HepG2 (cell line): ENCODE measurements around the gene TTC19. TPM values are rescaled to one million over a fixed set of nuclear protein-coding genes. Genes with fewer than 3 reads are reported as not detected.

Experiments used
- BORCS8-MEF2B ChIP-seq: sonication (generic); formaldehyde crosslinking; IDR thresholded peaks from 2 replicates; pipeline ENCODE4 v1.8.0; 2022; ENCODE audit warnings: mild to moderate bottlenecking, missing genetic modification reagents
- CCAR2 ChIP-seq: fragments of 200-400 bp; formaldehyde crosslinking; optimal IDR thresholded peaks from 2 replicates; pipeline ENCODE3; 2018; ENCODE audit warnings: low read depth, mild to moderate bottlenecking, low read length, moderate library complexity
- ETV6 ChIP-seq: sonication (generic); formaldehyde crosslinking; conservative IDR thresholded peaks from 2 replicates; pipeline ENCODE4 v1.4.0; 2020; ENCODE audit warnings: missing genetic modification reagents
- NCOA2 ChIP-seq: sonication (generic); formaldehyde crosslinking; IDR thresholded peaks from 2 replicates; pipeline ENCODE4 v1.8.0; 2022; ENCODE audit warnings: inconsistent platforms
- TARDBP ChIP-seq: sonication (generic); formaldehyde crosslinking; IDR thresholded peaks from 2 replicates; pipeline ENCODE4 v1.8.0; 2022; ENCODE audit warnings: mild to moderate bottlenecking, missing genetic modification reagents
- ZNF260 ChIP-seq: sonication (generic); formaldehyde crosslinking; IDR thresholded peaks from 2 replicates; pipeline ENCODE4 v1.4.0; 2020; ENCODE audit warnings: missing genetic modification reagents, low read depth, mild to moderate bottlenecking, borderline replicate concordance
- ZNF331 ChIP-seq: sonication (generic); formaldehyde crosslinking; IDR thresholded peaks from 2 replicates; pipeline ENCODE4 v1.4.0; 2020; ENCODE audit warnings: missing genetic modification reagents
- ZNF570 ChIP-seq: sonication (generic); formaldehyde crosslinking; IDR thresholded peaks from 2 replicates; pipeline ENCODE4 v1.4.0; 2020; ENCODE audit warnings: mild to moderate bottlenecking, missing genetic modification reagents, borderline replicate concordance
- ZSCAN29 ChIP-seq: sonication (generic); formaldehyde crosslinking; conservative IDR thresholded peaks from 2 replicates; pipeline ENCODE4 v1.4.0; 2020; ENCODE audit warnings: mild to moderate bottlenecking, missing genetic modification reagents
- polyA plus RNA-seq, 8 experiments: library from polyadenylated mRNA; depleted of rRNA in 3 of 8; stranded (reverse) in 7 of 8; unstranded in 1 of 8; fragments of >200 nt; fragmentation: Illumina TruSeq in 4 of 8; extraction: Trizol in 4 of 8; gene quantifications; 2 replicates each; pipeline versions ENCODE4 v1.2.1 to v1.2.3, GENCODE V29; 2011 to 2016; ENCODE audit warnings: low read depth in 4 of 8, missing spikeins in 1 of 8, mixed read lengths in 1 of 8; ENCODE audit not compliant: insufficient read depth in 1 of 8
- total RNA-seq, 5 experiments: library from RNA; depleted of rRNA; stranded (reverse); fragments of >200 nt; fragmentation: Illumina TruSeq; extraction: Trizol; gene quantifications; 2 replicates each; pipeline ENCODE4 v1.2.3, GENCODE V29; 2016; ENCODE audit warnings: low read depth in 1 of 5
- TF ChIP-seq, protein P1 (sequence below): sonication (generic); formaldehyde crosslinking; IDR thresholded peaks from 2 replicates; pipeline ENCODE4 v1.5.0; 2020; ENCODE audit warnings: mild to moderate bottlenecking, missing genetic modification reagents
- TF ChIP-seq, protein P2 (sequence below): sonication (generic); formaldehyde crosslinking; IDR thresholded peaks from 2 replicates; pipeline ENCODE4 v1.5.1; 2020; ENCODE audit warnings: mild to moderate bottlenecking, missing genetic modification reagents, moderate library complexity
- TF ChIP-seq, protein P3 (sequence below): sonication (generic); formaldehyde crosslinking; IDR thresholded peaks from 2 replicates; pipeline ENCODE4 v1.8.0; 2022; ENCODE audit warnings: missing genetic modification reagents, mild to moderate bottlenecking, moderate library complexity, borderline replicate concordance
- TF ChIP-seq, protein P4 (sequence below): sonication (generic); formaldehyde crosslinking; IDR thresholded peaks from 2 replicates; pipeline ENCODE4 v1.4.0; 2020; ENCODE audit warnings: missing genetic modification reagents

Gene TTC19
- total and polyA plus RNA-seq, 2 of the 13 experiments (the other 11 are each of a cell fraction or from before 2014, with no cell fraction given), result 4.4 to 24.3 TPM

DNA sequence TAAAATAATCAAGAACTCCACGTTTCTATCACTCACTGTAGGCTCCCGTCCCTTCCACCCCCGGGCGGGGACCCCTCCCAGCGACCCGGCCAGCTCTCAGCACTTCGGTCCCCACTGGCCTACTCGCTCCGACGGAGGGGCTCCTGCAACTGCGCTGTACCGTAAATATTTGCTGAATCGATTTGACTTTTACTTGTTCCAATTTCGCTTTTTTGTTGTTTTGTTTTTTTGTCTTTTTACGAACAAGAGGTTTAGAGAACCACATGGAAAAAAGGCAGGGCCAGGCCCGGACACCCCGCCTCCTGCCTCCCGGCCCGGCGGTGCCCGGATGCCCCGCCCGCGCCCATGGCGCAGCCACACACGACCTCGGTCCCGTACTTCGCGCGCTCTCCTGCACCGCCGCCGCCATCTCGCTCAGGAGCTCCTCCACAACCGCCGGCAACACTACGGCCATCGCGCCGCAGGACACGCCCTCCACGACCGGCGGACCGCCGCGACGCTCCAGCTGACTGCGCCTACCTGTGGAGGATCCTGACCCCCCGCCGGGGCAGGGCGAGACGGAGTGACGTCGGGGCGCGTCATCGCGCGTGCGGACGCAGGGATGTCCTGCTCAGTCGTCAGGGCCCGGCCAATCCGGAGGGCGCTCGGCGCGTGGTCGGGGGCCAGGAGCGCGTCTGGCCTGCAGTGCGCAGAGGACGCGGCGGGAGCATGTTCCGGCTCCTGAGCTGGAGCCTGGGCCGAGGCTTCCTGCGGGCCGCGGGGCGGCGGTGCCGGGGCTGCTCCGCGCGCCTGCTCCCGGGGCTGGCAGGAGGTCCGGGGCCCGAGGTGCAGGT lies at the start of gene TTC19, which contains the start of gene ZSWIM7 (continued):
- TF ChIP-seq, protein P1, sequence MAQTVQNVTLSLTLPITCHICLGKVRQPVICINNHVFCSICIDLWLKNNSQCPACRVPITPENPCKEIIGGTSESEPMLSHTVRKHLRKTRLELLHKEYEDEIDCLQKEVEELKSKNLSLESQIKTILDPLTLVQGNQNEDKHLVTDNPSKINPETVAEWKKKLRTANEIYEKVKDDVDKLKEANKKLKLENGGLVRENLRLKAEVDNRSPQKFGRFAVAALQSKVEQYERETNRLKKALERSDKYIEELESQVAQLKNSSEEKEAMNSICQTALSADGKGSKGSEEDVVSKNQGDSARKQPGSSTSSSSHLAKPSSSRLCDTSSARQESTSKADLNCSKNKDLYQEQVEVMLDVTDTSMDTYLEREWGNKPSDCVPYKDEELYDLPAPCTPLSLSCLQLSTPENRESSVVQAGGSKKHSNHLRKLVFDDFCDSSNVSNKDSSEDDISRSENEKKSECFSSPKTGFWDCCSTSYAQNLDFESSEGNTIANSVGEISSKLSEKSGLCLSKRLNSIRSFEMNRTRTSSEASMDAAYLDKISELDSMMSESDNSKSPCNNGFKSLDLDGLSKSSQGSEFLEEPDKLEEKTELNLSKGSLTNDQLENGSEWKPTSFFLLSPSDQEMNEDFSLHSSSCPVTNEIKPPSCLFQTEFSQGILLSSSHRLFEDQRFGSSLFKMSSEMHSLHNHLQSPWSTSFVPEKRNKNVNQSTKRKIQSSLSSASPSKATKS, result no peak
- TF ChIP-seq ZNF331 (CRISPR knock-in tag) (peak; percentile 88), BORCS8-MEF2B (CRISPR knock-in tag) (peak; percentile 96; the same call in 1 of the 2 replicates), ZSCAN29 (CRISPR knock-in tag) (peak; percentile 81; the same call in 1 of the 2 replicates), NCOA2 (peak; percentile 49), CCAR2 (no peak), ZNF260 (CRISPR knock-in tag) (no peak), ZNF570 (CRISPR knock-in tag) (no peak), TARDBP (no peak; the same call in 1 of the 2 replicates), ETV6 (CRISPR knock-in tag) (0 out of 2 replicates have a peak, but pooled peaks have one; percentile 61)
- TF ChIP-seq, protein P2, sequence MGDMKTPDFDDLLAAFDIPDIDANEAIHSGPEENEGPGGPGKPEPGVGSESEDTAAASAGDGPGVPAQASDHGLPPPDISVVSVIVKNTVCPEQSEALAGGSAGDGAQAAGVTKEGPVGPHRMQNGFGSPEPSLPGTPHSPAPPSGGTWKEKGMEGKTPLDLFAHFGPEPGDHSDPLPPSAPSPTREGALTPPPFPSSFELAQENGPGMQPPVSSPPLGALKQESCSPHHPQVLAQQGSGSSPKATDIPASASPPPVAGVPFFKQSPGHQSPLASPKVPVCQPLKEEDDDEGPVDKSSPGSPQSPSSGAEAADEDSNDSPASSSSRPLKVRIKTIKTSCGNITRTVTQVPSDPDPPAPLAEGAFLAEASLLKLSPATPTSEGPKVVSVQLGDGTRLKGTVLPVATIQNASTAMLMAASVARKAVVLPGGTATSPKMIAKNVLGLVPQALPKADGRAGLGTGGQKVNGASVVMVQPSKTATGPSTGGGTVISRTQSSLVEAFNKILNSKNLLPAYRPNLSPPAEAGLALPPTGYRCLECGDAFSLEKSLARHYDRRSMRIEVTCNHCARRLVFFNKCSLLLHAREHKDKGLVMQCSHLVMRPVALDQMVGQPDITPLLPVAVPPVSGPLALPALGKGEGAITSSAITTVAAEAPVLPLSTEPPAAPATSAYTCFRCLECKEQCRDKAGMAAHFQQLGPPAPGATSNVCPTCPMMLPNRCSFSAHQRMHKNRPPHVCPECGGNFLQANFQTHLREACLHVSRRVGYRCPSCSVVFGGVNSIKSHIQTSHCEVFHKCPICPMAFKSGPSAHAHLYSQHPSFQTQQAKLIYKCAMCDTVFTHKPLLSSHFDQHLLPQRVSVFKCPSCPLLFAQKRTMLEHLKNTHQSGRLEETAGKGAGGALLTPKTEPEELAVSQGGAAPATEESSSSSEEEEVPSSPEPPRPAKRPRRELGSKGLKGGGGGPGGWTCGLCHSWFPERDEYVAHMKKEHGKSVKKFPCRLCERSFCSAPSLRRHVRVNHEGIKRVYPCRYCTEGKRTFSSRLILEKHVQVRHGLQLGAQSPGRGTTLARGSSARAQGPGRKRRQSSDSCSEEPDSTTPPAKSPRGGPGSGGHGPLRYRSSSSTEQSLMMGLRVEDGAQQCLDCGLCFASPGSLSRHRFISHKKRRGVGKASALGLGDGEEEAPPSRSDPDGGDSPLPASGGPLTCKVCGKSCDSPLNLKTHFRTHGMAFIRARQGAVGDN (CRISPR knock-in tag), result peak; percentile 98
- TF ChIP-seq, protein P3, sequence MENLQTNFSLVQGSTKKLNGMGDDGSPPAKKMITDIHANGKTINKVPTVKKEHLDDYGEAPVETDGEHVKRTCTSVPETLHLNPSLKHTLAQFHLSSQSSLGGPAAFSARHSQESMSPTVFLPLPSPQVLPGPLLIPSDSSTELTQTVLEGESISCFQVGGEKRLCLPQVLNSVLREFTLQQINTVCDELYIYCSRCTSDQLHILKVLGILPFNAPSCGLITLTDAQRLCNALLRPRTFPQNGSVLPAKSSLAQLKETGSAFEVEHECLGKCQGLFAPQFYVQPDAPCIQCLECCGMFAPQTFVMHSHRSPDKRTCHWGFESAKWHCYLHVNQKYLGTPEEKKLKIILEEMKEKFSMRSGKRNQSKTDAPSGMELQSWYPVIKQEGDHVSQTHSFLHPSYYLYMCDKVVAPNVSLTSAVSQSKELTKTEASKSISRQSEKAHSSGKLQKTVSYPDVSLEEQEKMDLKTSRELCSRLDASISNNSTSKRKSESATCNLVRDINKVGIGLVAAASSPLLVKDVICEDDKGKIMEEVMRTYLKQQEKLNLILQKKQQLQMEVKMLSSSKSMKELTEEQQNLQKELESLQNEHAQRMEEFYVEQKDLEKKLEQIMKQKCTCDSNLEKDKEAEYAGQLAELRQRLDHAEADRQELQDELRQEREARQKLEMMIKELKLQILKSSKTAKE (CRISPR knock-in tag), result peak; percentile 93
- TF ChIP-seq, protein P4, sequence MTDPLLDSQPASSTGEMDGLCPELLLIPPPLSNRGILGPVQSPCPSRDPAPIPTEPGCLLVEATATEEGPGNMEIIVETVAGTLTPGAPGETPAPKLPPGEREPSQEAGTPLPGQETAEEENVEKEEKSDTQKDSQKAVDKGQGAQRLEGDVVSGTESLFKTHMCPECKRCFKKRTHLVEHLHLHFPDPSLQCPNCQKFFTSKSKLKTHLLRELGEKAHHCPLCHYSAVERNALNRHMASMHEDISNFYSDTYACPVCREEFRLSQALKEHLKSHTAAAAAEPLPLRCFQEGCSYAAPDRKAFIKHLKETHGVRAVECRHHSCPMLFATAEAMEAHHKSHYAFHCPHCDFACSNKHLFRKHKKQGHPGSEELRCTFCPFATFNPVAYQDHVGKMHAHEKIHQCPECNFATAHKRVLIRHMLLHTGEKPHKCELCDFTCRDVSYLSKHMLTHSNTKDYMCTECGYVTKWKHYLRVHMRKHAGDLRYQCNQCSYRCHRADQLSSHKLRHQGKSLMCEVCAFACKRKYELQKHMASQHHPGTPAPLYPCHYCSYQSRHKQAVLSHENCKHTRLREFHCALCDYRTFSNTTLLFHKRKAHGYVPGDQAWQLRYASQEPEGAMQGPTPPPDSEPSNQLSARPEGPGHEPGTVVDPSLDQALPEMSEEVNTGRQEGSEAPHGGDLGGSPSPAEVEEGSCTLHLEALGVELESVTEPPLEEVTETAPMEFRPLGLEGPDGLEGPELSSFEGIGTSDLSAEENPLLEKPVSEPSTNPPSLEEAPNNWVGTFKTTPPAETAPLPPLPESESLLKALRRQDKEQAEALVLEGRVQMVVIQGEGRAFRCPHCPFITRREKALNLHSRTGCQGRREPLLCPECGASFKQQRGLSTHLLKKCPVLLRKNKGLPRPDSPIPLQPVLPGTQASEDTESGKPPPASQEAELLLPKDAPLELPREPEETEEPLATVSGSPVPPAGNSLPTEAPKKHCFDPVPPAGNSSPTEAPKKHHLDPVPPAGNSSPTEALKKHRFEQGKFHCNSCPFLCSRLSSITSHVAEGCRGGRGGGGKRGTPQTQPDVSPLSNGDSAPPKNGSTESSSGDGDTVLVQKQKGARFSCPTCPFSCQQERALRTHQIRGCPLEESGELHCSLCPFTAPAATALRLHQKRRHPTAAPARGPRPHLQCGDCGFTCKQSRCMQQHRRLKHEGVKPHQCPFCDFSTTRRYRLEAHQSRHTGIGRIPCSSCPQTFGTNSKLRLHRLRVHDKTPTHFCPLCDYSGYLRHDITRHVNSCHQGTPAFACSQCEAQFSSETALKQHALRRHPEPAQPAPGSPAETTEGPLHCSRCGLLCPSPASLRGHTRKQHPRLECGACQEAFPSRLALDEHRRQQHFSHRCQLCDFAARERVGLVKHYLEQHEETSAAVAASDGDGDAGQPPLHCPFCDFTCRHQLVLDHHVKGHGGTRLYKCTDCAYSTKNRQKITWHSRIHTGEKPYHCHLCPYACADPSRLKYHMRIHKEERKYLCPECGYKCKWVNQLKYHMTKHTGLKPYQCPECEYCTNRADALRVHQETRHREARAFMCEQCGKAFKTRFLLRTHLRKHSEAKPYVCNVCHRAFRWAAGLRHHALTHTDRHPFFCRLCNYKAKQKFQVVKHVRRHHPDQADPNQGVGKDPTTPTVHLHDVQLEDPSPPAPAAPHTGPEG, result peak; percentile 79
